ENCODE results near the gene BOD1.

The BOD1 gene

GRCh38 chr5:173563246-173563645, 53.2 kb downstream of the BOD1 start:
- no peak overlapping the region for H3K9ac ChIP-seq (ENCODE audit: low read length in 2 of 2)
- no peak overlapping the region for H3K27ac ChIP-seq (ENCODE audit: low read length)
- peaks cover 3 to 6% of the 10 kb centered on the region in 2 donors for H3K9me3 ChIP-seq (ENCODE audit: control insufficient read depth in 2 of 2, low read length in 2 of 2)
- H3K36me3 ChIP-seq (ENCODE audit: control insufficient read depth in 2 of 2, insufficient read depth in 2 of 2, low read length in 2 of 2) = no peaks in the 10 kb centered on the region
- H3K4me3 ChIP-seq (ENCODE audit: low read length in 2 of 2) = no peak overlapping the region
- H3K27me3 ChIP-seq (ENCODE audit: control insufficient read depth in 1 of 2, insufficient read depth in 2 of 2, low read length in 2 of 2) = no peaks in the 10 kb centered on the region
- no peaks in the 10 kb centered on the region for H3K4me1 ChIP-seq (ENCODE audit: control insufficient read depth, insufficient read depth, low read length)

- H3K9me3 ChIP-seq (ENCODE audit: control insufficient read depth in 2 of 2, low read length in 2 of 2) = peaks cover 3 to 6% of the 10 kb centered on the region in 2 donors
- no peak overlapping the region for H3K9ac ChIP-seq (ENCODE audit: low read length in 2 of 2)
- no peaks in the 10 kb centered on the region for H3K4me1 ChIP-seq (ENCODE audit: control insufficient read depth, insufficient read depth, low read length)
- H3K27me3 ChIP-seq (ENCODE audit: control insufficient read depth in 1 of 2, insufficient read depth in 2 of 2, low read length in 2 of 2) = no peaks in the 10 kb centered on the region
- no peaks in the 10 kb centered on the region for H3K36me3 ChIP-seq (ENCODE audit: control insufficient read depth in 2 of 2, insufficient read depth in 2 of 2, low read length in 2 of 2)
- no peak overlapping the region for H3K27ac ChIP-seq (ENCODE audit: low read length)
- H3K4me3 ChIP-seq (ENCODE audit: low read length in 2 of 2) = no peak overlapping the region
Measured at GRCh38 chr5:173562451-173562850, 54.0 kb downstream of the BOD1 start.
